Stimulated activated naive CD8-positive, alpha-beta T cell treated with anti-CD3 and anti-CD28 coated beads, Interleukin-15, Interleukin-2, amounts not matched to agents 100 ng/mL and 50 ng/mL, for 24 hours (primary cell): ENCODE measurements around the gene GSTM4.
A peak's percentile ranks its signal among the peaks of the same experiment; 100 is the strongest.
"Not testable (repeated sequence)": the region's sequence is repeated elsewhere in the genome, so short reads cannot be mapped to it uniquely, and the experiment has no call there.

Experiments
- H3K27ac Mint-ChIP-seq: one replicate; pipeline ENCODE4 v1.8.0; 2021; ENCODE audit warnings: mild to moderate bottlenecking, mixed read lengths
- H3K27me3 Mint-ChIP-seq: one replicate; pipeline ENCODE4 v1.8.0; 2021; ENCODE audit warnings: mixed read lengths
- H3K36me3 Mint-ChIP-seq: one replicate; pipeline ENCODE4 v1.8.0; 2021; ENCODE audit warnings: low read depth, mixed read lengths
- H3K4me1 Mint-ChIP-seq: one replicate; pipeline ENCODE4 v1.8.0; 2021; ENCODE audit warnings: low read depth, mixed read lengths
- H3K4me3 Mint-ChIP-seq: one replicate; pipeline ENCODE4 v1.8.0; 2021; ENCODE audit warnings: mild to moderate bottlenecking, mixed read lengths
- H3K9me3 Mint-ChIP-seq: one replicate; pipeline ENCODE4 v1.8.0; 2021; ENCODE audit warnings: mixed read lengths

The GSTM4 gene

GRCh38 chr1:109687109-109687508 lies 31.2 kb downstream of the GSTM4 start:
- H3K27ac Mint-ChIP-seq = peak overlapping the region; percentile 91
- not testable (repeated sequence) for H3K9me3 Mint-ChIP-seq, H3K27me3 Mint-ChIP-seq
- peak overlapping the region; percentile 85 for H3K4me3 Mint-ChIP-seq
- H3K4me1 Mint-ChIP-seq = peaks cover 13% of the 10 kb centered on the region
- peaks cover 17% of the 10 kb centered on the region for H3K36me3 Mint-ChIP-seq

- peak within 1 kb of the TSS; percentile 91 for H3K27ac Mint-ChIP-seq
These were observed 32.0 kb downstream of the GSTM4 start, which contains the start of gene GSTM1 for GRCh38 chr1:109687641-109688499. Gene GSTM1, plus strand, starts transcription at chr1:109687817. Its CDS starts 57 bp downstream, at chr1:109687874.

DNA sequence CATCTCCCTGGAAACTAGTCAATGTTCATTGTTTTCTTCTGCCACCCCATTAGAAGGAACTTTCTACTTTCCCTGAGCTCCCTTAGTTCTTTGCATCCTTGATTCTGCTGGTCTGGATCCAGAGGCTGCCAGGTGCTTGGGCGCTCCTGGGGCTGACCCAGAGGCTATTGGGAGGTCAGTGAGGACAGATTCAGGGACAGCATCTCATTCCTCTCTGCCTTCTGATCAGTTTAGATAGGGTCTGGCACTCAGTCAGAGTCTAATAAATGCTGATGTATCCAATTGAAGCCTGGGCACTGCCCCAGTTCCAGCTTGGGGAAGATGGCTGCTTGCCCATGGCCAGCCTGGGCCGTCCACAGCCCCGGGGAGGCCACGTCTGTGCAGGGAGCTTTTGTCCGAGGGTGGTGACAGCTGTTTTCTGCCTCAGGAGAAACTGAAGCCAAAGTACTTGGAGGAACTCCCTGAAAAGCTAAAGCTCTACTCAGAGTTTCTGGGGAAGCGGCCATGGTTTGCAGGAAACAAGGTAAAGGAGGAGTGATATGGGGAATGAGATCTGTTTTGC lies 34.0 kb downstream of the GSTM4 start:
- Mint-ChIP-seq H3K27ac (no peak overlapping the region), H3K27me3 (no peaks in the 10 kb centered on the region), H3K4me1 (peaks cover 13% of the 10 kb centered on the region), H3K4me3 (no peak overlapping the region), H3K9me3 (no peaks in the 10 kb centered on the region), H3K36me3 (peaks cover 17% of the 10 kb centered on the region)

More at GRCh38 chr1:109687641-109688499, 32.0 kb downstream of the GSTM4 start, which contains the start of gene GSTM1:
- Mint-ChIP-seq H3K4me1 (peaks cover 13% of the 10 kb centered on the region), H3K9me3 (no peaks in the 10 kb centered on the region), H3K27me3 (no peaks in the 10 kb centered on the region), H3K36me3 (peaks cover 17% of the 10 kb centered on the region), H3K4me3 (peak within 1 kb of the TSS; percentile 85)

GRCh38 chr1:109691759-109692158 lies 35.9 kb downstream of the GSTM4 start:
- Mint-ChIP-seq H3K4me1 (peaks cover 13% of the 10 kb centered on the region), H3K27me3 (no peaks in the 10 kb centered on the region), H3K9me3 (no peaks in the 10 kb centered on the region), H3K27ac (no peak overlapping the region), H3K36me3 (peaks cover 17% of the 10 kb centered on the region), H3K4me3 (no peak overlapping the region)

- not testable (repeated sequence) for H3K4me3 Mint-ChIP-seq, H3K27me3 Mint-ChIP-seq
These were observed 38.5 kb downstream of the GSTM4 start for GRCh38 chr1:109694400-109694799.

DNA sequence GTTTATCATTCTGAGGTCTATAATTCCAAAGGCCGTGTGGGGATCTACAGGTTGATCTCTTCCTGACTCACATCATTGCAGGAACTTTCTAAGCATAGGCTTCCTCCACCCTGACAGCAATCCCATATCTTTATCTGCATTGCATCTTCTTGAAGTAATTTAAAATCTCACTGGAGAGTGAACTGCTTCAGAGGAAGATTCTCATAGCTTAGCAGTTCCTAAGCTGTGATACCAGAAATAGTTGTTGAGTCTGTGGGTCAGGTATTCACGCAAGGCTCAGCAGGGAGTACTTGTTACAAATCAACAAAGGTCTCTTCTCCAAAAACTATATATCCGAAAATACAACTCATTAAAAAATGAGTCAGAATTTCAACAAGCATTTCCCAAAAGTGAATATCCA lies 39.2 kb downstream of the GSTM4 start:
- not testable (repeated sequence) for H3K27me3 Mint-ChIP-seq, H3K27ac Mint-ChIP-seq, H3K4me1 Mint-ChIP-seq, H3K4me3 Mint-ChIP-seq, H3K9me3 Mint-ChIP-seq
- peaks cover 10% of the 10 kb centered on the region for H3K36me3 Mint-ChIP-seq

More at GRCh38 chr1:109694400-109694799, 38.5 kb downstream of the GSTM4 start:
- not testable (repeated sequence) for H3K27ac Mint-ChIP-seq, H3K4me1 Mint-ChIP-seq, H3K9me3 Mint-ChIP-seq
- peaks cover 15% of the 10 kb centered on the region for H3K36me3 Mint-ChIP-seq

DNA sequence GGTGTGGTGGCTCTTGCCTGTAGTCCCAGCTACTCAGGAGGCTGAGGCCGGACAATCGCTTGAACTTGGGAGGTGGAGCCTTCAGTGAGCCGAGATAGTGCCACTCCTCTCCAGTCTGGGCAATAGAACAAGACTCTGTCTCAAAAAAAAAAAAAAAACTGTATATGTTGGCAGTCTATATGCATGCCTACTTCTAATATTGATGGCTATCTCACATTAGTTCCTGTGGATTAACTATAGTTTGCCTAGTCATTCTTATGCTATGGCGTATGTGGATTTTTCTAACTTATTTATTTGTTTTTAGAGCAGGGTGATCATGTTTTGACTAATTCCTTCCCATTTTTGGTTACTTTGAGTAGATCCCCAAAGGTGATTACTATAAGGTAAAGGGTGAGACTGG lies 41.2 kb downstream of the GSTM4 start:
- H3K4me1 Mint-ChIP-seq = no peaks in the 10 kb centered on the region
- H3K27ac Mint-ChIP-seq = no peak overlapping the region
- H3K27me3 Mint-ChIP-seq = no peaks in the 10 kb centered on the region
- no peaks in the 10 kb centered on the region for H3K36me3 Mint-ChIP-seq
- no peaks in the 10 kb centered on the region for H3K9me3 Mint-ChIP-seq
- no peak overlapping the region for H3K4me3 Mint-ChIP-seq

GRCh38 chr1:109697861-109698260 lies 42.0 kb downstream of the GSTM4 start:
- not testable (repeated sequence) for H3K27me3 Mint-ChIP-seq, H3K36me3 Mint-ChIP-seq, H3K4me1 Mint-ChIP-seq, H3K27ac Mint-ChIP-seq, H3K9me3 Mint-ChIP-seq, H3K4me3 Mint-ChIP-seq

GRCh38 chr1:109702940-109703339 lies 47.0 kb downstream of the GSTM4 start:
- not testable (repeated sequence) for H3K36me3 Mint-ChIP-seq, H3K4me3 Mint-ChIP-seq, H3K4me1 Mint-ChIP-seq

GRCh38 chr1:109704173-109704572 lies 48.3 kb downstream of the GSTM4 start:
- Mint-ChIP-seq H3K4me3 (no peak overlapping the region), H3K36me3 (peaks cover under 1% of the 10 kb centered on the region), H3K27ac (no peak overlapping the region), H3K9me3 (no peaks in the 10 kb centered on the region), H3K4me1 (no peaks in the 10 kb centered on the region), H3K27me3 (no peaks in the 10 kb centered on the region)

More at GRCh38 chr1:109702940-109703339, 47.0 kb downstream of the GSTM4 start:
- H3K9me3 Mint-ChIP-seq, H3K27ac Mint-ChIP-seq, H3K27me3 Mint-ChIP-seq: not testable (repeated sequence)

DNA sequence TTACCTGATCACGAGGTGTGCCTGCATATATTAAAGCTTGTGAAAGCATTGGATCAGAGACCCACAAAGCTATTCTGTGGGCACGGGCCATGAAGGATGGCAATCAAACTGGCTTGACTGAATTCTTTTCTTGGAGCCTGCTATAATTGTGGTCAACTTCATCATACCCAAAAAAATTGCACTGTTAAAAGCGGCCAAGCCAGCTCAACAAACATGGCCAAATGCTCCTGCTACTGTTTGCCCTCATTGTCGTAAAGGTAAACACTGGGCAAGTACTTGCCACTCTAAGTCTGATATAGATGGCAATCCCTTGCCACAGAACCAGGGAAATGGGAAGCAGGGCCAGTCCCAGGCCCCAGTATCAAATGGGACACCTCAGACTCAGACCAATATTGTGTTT lies 49.5 kb downstream of the GSTM4 start:
- H3K27ac Mint-ChIP-seq = no peak overlapping the region
- no peaks in the 10 kb centered on the region for H3K4me1 Mint-ChIP-seq
- no peaks in the 10 kb centered on the region for H3K27me3 Mint-ChIP-seq
- no peaks in the 10 kb centered on the region for H3K9me3 Mint-ChIP-seq
- no peak overlapping the region for H3K4me3 Mint-ChIP-seq
- H3K36me3 Mint-ChIP-seq = peaks cover 5% of the 10 kb centered on the region

GRCh38 chr1:109708949-109709348 lies 53.0 kb downstream of the GSTM4 start:
- H3K27me3 Mint-ChIP-seq, H3K36me3 Mint-ChIP-seq, H3K4me1 Mint-ChIP-seq, H3K27ac Mint-ChIP-seq, H3K4me3 Mint-ChIP-seq, H3K9me3 Mint-ChIP-seq: not testable (repeated sequence)

GRCh38 chr1:109709822-109710221 lies 53.9 kb downstream of the GSTM4 start:
- H3K4me1 Mint-ChIP-seq, H3K27ac Mint-ChIP-seq, H3K9me3 Mint-ChIP-seq, H3K36me3 Mint-ChIP-seq, H3K4me3 Mint-ChIP-seq: not testable (repeated sequence)
- H3K27me3 Mint-ChIP-seq = peaks cover 13% of the 10 kb centered on the region
